GM21576 (cell line): ENCODE data around the gene SETD9.

ENCODE experiments used
- ATAC-seq: cut with Tn5 transposase; IDR thresholded peaks from one replicate; pipeline ENCODE4 v1.9.1; 2021; ENCODE audit warnings: mild to moderate bottlenecking, moderate library complexity; ENCODE audit not compliant: unreplicated experiment

Gene SETD9

DNA sequence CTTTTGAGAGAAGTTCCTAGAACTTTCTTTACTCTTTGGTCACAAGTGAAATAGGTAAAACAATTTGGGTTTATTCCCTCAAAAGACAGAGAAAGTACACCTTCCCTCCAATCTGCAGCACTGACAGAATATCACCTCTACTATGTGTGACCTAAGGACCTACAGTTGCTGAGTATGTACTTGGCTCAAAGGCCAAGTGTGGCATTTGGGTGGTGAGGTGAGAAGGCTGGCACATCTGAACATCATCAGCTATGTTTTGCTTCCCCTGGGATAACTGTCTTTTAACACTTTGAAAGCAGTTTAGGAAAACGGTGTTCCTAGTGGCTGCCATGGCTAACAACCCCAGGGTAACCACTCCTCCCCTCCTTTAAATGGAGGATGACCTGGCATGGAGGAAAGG is 24.9 kb downstream of the SETD9 start:
- ATAC-seq: no peak

DNA sequence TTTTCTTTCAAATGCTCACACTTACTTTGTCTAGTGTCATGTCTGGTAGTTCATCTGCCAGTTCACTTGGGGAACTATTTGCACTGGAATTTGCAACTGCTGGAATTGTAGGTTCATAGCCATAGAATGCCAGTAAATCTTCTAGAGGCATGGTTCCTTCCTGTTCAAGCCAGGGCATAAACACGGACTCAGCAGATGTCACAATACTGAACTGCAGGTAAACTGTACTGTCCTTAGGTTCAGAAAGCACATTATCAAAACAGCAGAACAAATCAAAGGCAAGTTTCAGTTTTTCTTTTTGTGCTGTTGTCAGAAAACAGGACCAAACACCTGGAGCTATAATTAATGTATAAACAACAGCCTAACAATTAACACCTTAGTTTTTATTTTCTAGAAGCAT is 29.5 kb downstream of the SETD9 start:
- ATAC-seq: no peak

DNA sequence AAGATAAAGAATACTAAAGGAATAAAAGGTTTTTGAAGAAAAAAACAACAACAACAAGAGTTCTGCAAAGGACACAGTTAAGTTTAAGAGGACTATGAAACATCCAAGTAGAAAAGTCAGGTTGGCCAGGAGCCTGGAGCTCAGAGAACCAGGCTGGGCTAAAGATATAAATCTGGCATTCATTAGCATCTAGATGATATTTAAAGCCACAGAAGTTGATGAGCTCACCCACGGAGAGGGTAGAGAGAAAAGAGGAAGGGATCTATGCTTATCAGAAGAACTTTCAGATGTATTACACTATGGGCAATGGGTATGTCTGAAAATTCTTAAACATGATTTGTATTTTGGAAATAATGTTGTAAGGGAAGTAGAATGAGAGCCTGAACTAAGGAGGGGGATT is 32.6 kb downstream of the SETD9 start:
- no peak for ATAC-seq

- ATAC-seq: no peak
These were observed 37.7 kb downstream of the SETD9 start for GRCh38 chr5:56947052-56947451.

- ATAC-seq: peak; percentile 54
These were observed 41.3 kb downstream of the SETD9 start for GRCh38 chr5:56950626-56951125.

- peak; percentile 37 for ATAC-seq
These were observed 41.9 kb downstream of the SETD9 start for GRCh38 chr5:56951126-56951945.

DNA sequence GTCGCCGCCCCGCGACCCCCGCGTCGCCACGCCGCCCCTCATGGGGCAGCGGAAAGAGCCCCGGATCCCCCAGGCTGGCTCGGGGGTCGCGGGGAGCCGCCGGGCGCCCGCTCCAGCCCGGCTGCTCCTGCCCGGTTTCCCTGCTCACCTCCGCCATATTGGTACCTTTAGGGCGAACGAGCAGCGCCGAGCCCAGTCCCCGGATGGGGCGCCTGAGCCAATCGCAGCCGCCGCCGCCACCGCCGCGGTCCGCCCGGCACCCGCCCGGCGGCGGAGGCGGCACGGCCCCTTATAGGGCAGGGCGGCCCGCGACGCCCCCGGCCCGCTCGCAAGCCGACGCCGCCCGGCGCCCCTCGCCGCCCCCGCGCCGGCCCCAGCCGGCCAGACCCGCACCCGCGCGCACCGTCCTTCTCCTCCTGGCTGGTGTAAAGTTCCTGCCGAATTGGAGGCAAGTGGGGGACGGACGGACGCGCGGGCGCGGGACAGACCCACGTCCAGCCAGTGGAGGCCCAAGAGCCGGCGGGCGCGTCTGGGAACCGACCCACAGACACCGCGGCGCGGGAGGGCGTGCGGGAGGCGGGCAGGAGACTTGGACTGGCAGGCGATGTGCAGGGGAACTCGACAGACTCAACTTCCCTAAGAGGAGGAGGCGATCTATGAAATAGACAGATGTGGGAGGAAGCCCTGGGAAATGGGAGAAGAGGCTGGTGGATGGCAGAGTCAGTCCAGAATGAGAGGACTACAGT is 42.7 kb downstream of the SETD9 start, which contains the start of gene MIER3:
Gene MIER3 (minus strand): TSS at position 178 of the 746 bp plus-strand sequence. CDS start 21 bp downstream, at position 157.
- ATAC-seq: peak; percentile 91

GRCh38 chr5:56954262-56954661 is 44.9 kb downstream of the SETD9 start:
- no peak for ATAC-seq

- no peak for ATAC-seq
These were observed 49.2 kb downstream of the SETD9 start for GRCh38 chr5:56958595-56958994.

GRCh38 chr5:56959326-56959725 is 49.9 kb downstream of the SETD9 start:
- ATAC-seq: no peak

GRCh38 chr5:56961746-56962145 is 52.4 kb downstream of the SETD9 start:
- no peak for ATAC-seq

GRCh38 chr5:56962286-56962685 is 52.9 kb downstream of the SETD9 start:
- ATAC-seq: no peak

GRCh38 chr5:56963246-56963645 is 53.9 kb downstream of the SETD9 start:
- ATAC-seq: no peak

DNA sequence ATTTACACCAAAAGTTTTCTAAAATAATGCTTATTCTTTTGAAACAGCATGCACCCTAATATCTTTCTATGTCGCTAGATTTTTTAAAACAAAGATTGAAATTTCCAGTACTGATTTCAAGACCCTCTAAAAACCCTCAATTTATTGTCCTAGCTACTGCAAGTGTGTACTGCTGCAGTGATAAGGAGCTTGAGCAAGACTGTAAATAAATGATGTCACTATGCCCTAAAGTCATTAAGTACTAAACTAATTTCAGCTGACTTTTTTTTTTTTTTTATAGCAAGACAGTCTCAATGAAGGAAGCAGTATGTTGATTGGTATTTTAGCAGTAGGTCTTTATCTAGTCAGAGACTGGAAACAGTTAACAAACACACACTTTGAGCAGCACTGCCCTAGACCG is 54.8 kb downstream of the SETD9 start:
- ATAC-seq: no peak
